Embryonic facial prominence (tissue), 1 donor: Measurements from ENCODE around the gene SYTL1.
A peak's percentile ranks its signal among the peaks of the same experiment; 100 is the strongest.
"Not testable (repeated sequence)": the region's sequence is repeated elsewhere in the genome, so short reads cannot be mapped to it uniquely, and the experiment has no call there.

Source experiments
- DNase-seq: peaks from one replicate; pipeline ENCODE4 v3.0.0-alpha.2; 2016; ENCODE audit errors: extremely low spot score

SYTL1 gene

DNA sequence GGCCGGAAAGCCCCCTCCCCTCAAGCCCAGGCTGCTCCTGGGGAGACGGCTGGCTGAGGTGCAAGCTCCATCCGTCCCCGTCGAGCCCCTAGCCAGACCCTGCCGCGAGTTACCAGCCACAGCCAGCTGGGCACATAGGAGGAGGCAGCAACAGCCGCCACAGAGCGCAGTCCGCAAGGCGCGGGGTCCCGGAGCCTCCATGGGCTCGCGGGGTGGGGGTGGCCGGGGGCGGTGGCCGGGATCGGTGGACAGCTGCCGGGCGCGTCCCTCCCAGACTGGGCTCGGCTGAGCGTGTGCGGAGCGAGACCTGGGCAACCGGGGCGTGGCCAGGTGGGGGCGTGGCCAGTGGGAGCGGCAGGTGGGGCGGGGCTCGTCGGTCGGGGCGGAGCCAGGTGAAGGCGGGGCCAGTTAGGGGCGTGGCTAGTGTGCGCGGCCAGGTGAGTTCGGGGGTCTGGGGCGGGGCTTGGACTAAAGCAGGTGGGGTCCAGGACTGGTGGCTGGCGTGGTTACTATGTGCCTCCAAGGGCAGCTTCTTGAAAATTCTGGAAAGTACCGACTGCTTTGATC is 41.3 kb downstream of the SYTL1 start, which contains the start of gene CD164L2:
TSS of gene CD164L2 (minus strand) at position 295 of the 567 bp plus-strand sequence. CDS start at position 201, 94 bp downstream.
- no peak for DNase-seq

DNA sequence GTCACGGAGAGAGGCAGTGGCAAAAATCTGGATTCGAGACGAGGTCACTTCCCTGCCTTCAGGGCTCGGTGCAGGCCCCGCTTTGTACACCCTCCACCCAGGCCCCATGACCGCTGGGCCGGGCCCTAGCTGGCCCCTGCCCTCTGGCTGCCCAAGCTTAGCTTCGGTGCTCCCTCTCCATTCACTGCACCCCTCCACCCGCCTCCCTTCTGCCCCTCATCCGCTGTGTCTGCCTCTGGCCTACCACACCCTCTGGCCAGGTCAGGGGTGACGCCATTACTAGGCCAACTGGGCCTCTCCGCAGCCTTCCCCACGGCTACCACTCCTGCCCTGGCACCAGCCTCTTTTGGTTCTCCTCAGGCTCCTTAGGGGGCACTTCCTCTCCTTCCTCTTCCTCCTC is 41.8 kb downstream of the SYTL1 start:
- no peak for DNase-seq

DNA sequence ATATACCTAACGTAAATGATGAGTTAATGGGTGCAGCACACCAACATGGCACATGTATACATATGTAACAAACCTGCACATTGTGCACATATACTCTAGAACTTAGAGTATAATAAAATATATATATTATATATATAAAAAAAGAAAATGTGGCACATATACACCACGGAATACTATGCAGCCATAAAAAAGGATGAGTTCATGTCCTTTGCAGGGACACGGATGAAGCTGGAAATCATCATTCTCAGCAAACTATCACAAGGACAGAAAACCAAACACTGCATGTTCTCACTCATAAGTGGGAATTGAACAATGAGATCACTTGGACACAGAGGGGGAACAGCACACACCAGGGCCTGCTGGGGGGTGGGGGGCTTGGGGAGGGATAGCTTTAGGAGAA is 43.0 kb downstream of the SYTL1 start:
- DNase-seq = not testable (repeated sequence)

DNA sequence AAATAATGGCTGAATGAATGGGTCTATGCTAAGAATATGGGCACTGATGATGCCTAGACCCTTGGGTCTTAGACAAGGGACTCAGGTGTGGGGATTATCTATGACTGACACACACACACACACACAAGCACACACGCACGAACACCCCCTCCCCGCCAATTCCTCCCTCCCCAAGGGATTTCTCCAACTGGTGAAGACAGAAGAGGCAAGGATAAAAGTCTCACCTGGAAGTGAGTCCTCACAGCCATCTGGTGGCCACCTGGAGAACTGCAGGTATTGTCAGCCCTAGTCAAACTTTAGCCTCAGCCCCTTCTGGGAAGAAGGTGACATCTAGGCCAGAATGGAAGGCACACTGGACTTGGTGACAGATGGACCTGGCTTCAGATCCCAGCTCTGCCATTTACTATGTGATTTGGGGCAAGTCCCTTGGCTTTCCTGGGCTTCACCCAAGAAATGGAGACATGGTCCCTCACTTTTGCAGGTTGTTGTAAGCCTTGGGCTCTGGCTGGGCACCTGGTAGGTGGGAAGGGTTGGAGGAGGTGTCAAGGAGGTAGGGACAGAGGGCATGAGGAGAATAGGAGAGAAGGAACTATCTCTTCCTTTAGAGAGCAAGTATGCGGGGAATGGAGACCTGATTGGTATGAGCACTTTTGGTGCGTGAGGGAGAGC is 46.6 kb downstream of the SYTL1 start:
- no peak for DNase-seq

DNA sequence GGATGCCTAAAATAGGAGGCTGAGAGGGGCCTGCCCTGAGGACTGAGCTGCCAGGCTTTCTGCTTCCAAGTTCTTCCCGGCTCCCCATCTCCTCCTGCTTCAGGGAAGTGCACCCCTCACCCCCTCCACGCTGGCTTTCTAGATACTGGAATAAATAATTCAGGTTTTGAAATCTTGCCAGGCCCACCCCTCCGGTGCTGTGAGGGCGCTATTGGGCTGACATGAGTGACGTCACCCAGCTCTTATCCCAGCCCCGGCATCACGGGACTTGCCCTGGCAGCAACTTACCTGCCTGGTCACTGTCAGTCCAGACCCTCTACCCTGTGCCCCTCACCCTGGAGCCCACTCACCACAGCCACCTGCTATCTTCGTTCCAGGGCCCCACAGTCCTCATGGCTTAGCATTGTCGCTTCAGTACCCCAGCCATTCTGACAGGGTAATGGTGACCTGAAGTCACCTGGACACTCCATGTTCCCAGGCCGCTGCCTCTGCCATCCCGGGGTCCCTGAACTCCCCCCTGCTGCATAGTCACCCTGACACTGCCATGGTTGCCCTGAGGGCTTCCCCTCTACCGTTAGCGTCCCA is 49.8 kb downstream of the SYTL1 start:
- DNase-seq = peak; percentile 56

DNA sequence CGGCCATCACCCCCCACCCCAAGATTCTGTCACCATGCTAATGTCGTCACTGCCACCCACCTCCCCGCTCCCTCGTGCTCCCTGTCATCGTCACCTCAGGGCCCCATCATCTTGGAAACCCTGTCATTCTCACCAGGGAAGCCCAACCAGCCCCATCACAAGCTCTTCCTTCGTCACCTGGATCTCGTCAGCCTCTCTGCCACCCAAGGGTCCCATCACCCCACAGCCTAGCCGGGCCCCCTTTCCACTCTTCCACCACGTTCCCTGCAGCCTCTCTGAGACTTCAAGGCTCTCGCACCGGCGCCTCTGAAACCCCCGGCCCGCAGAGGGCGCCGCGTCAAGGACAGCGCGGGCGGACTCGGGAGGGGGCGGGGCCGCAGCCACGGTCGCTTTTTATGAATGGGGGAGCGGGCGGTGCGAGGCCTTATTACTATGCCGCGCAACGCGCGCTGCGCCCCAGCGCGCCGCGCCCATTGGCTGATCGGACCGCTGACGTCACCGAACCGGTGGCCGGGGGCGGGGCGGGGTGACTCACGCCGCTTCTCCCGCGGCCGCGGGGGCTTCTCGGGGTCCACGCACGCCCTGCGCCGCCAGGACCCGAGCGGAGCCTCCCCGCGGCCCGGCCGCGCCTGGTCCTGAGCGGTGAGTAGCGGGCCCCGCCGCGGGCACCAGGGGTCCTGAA is 50.4 kb downstream of the SYTL1 start, which contains the start of gene GPR3:
TSS of gene GPR3 (plus strand) at position 527 of the 682 bp plus-strand sequence. CDS start 1,177 bp downstream, outside the sequence.
- peak; percentile 77 for DNase-seq

DNA sequence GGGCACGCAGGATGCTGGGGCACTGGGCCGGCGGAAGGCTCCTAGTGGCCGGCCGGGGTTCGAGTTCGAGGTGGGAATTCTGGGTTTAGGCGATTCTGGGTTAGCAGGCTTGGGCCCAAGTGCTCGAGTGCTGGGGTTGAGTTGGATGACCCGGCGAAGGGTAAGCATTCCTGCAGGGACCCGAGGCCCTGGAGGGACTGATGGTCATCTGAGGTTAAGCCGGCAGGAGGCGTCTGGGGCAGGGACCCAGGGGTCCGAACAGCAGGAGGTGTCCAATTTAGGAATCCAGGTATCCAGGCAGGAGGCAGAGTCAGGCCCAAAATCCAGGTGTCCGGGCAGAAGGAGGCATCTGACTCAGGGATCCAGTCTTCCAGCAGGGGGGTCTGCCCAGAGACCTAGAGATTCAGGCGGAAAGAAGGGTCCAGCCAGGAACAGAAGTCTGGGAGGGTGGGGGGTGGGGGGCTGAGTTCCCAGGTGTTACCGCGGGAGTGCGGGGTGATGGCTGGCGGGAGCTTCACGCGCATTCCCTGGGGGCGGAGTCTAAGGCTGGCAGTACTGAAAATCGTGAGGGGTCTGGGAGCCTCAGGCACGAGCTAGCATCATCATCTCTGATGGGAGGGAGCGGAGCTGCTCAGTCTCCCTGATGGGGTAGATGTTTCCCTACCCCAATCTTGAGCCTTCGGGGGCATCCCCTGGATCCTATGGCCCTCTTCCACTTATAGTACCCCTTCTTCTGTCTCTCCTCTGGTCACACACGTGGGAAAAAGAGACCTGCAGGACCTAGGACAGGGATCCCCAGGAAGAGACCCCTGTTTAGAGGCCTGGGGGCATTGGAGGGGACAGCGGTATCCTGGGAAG is 51.2 kb downstream of the SYTL1 start:
- DNase-seq = no peak

DNA sequence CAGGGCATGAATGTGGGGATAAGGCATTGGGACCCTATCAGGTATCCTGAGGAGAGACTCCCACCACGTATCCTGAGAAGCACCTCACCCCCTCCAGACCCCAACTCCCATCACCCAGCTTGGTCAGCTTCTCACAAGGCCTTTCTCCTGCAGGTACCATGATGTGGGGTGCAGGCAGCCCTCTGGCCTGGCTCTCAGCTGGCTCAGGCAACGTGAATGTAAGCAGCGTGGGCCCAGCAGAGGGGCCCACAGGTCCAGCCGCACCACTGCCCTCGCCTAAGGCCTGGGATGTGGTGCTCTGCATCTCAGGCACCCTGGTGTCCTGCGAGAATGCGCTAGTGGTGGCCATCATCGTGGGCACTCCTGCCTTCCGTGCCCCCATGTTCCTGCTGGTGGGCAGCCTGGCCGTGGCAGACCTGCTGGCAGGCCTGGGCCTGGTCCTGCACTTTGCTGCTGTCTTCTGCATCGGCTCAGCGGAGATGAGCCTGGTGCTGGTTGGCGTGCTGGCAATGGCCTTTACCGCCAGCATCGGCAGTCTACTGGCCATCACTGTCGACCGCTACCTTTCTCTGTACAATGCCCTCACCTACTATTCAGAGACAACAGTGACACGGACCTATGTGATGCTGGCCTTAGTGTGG is 51.9 kb downstream of the SYTL1 start:
- DNase-seq = no peak

DNA sequence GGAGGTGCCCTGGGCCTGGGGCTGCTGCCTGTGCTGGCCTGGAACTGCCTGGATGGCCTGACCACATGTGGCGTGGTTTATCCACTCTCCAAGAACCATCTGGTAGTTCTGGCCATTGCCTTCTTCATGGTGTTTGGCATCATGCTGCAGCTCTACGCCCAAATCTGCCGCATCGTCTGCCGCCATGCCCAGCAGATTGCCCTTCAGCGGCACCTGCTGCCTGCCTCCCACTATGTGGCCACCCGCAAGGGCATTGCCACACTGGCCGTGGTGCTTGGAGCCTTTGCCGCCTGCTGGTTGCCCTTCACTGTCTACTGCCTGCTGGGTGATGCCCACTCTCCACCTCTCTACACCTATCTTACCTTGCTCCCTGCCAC is 52.4 kb downstream of the SYTL1 start:
- no peak for DNase-seq

DNA sequence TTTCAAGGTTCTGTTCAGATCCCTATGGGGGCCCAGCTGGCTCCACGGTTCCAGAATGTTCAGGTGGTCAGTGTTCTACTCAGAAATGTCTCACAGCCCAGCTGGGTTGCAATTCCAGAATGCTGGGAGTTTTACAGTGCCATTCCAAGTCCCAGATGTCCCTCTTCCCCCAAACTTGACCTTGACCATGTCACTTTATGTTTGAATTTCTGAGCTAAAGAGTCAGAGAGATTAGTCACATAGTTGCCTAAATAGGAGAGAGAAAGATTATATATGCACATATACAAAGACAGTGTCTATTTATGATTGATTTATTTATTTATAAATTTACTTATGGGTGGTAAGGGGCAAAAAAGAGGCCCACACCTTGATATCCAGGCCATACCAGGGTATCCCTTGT is 53.1 kb downstream of the SYTL1 start:
- no peak for DNase-seq

DNA sequence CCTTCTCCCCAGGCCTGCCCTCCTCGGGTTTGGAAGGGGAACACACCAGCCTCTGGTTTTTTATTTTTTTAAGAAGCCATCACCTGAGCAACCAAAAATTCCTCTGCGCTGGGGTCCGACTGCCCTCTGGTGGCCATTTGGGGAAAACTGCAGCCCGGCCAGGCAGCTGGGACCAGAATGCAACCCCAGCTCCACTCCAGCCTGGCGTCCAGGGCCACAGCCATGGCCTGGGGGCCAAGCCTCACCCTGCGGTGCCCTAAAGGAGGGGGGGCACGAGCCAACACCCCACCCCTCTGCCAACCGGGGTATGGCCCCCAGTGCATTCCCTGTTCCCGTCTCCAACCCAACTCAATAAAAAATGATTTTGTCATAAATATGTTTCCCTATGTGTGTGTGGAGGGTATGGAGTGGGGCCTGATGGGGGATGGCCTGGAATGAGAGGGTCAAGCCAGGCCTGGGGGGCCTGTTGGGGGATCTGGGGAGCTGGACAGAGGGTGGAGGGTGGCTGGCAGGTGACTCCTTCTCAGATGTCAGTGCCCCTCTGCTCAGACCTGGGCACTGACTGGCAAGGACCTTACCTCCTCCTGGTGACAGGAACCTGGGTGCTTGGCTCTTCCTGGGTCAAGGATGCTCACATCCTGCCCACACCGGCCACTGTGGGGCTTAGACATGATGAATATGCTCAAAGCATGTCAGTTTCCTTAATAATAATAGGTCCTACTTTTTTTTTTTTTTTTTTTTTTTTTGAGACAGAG is 53.8 kb downstream of the SYTL1 start:
- peak; percentile 53 for DNase-seq

DNA sequence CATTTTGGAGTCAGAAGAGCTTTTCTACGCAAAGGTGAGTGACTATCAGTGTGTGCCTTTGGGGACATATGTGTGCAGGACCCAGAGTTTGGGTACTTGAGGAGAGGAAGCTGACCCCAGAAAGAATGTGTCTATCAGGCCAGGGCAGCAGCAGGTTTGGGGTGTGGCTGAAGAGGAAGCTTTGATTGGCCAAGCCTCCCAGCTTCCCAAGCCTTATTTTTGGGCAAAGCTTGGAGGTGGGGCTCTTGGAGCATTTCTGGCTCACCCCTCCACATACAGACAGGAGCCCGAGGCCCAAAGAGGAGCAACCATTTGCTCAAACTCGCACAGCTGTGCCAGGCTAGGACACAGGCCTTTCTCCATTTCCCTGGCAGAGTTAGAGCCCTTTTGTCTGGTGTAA is 55.3 kb downstream of the SYTL1 start:
- DNase-seq = no peak

DNA sequence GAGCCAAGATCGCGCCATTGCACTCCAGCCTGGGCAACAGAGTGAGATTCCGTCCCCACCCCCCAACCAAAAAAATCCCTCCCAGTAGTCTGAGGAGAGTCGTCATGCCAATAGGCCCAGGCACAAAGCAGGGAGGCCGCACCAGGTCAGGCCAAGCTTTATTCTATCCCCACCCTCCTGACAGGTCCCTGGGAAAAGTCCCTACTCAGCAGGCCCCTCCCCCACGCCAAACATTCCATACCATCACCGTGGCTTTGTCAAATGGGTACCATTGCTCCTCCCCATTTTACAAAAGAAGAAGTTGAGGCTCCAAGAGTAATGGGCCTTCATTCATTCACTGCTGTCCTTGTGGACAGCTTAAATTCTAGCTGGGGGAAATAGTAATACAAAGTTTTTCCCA is 55.9 kb downstream of the SYTL1 start:
- no peak for DNase-seq

DNA sequence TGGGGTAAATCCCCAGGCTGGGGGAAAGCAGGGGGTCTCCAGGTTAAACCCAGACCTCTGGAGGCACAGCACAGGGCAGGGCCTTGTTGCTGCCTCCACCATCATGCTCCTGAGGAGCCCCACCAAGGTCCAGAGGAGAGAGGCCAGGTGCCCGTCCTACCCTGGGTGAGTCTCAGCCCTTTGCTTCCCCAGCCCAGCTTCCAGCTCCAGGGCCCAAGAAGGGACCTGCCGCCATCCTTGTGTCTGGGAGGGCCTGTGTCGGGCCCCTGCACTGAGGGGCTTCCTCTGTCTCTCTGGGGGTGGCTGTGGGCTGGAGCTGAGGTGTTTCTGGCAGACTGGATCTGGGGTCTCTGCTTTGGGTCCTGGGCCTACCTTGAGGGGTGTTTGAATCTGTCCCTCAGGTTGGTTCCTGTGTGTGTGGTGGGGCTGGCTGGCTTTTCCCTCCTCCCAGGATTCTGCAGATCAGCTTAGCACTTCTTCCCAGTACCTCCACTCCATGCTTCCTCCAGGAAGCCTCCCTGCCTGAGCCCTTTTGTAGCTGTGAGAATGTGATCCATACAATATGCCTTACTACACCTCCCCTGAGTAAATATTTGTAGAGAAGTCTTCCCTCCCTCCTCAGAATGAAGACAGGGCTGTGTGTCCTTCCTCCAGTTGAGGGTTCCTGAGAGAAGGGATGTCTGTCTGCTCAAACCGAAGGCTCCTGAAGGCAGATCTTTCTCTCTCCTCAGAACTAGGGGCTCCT is 56.8 kb downstream of the SYTL1 start:
- DNase-seq = no peak

DNA sequence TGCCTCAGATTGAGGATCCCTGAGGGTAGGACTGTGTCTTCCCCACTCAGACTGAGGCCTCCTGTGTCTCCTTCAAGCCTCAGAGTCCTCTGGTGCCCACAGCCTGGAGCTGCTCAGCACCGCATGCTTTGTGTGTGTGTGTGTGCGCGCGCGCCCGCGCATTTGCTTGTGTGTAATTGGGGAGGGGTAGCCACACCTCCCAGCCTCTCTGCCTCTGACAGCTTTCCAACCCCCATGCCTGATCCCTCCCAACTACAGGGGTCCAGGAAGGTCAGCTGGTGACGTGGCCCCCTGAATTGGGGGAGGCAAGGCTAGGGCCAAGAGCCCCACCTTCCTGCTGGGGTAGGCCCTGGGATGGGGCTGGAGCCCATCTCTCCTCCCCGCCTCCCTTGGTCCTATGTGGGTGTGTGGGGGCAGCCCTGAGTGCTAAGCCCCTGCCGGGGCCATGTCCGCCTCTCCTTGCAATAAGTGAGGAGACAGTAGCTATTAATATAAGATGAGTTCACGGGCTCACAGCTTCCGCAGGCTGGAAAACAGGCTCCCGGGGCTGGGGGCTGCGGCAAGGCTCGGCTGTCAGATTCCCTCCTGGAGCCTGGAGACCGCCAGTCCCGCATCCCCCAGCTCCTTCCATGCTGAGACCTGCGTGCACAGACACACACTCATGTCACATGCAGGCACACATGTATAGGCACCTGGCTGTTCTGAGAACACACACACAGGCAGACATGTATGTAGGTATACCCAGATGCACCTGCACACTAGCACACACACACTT is 57.6 kb downstream of the SYTL1 start:
- no peak for DNase-seq

DNA sequence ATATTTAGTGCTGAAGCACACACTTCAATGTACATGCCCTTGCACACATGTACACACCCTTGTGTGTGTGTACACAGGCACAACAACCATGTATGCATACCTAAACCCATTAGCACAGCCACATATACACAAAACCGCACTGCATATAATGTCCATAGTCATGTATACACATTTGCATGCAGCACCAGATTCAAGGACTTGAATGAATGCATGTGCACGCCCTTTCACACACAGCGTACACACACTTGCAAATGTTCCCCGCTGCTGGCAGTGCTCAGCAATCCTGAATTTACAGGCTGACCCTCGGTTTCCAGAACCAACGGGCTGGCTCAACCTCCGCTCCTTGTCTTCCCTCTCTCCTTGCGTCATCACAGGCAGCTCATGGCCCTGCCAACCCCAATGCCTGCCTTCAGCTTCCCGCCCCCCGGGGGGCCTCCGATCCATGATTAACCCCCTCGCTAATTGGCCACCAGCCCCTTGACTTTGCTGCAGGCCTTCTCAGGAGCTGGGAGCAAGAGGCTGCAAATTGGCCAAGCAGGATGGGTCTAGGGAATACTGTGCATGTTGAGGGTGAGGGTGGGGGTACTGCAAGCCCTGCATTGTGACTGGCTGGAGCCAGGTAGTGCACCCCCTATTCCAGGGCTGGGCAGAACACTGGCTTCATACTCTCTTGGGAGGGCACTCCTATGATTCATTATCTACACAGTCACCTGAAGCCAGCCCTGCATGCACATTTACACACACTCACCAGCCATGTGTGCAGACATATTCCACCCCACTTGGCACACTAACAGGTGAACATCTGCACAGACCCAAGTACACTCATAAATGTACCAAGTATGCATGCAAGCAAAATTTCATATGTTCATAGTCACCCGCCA is 58.5 kb downstream of the SYTL1 start:
- no peak for DNase-seq

DNA sequence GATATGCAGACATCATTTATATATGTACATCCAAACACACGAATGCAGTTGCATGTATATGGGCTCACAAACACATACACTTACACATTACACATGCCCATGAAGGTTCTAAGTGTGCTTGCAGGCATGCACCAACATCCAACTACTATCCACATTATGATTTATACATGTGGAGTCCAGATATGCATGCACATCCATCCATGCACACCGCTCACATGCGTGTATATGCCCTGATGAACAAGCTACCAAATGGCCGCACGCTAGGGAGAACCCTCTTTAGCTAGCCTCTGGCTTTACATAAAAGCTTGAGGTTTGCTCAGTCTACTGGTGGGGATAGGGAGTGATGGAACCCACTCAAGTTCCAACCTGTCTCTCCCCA is 59.1 kb downstream of the SYTL1 start:
- DNase-seq = no peak

DNA sequence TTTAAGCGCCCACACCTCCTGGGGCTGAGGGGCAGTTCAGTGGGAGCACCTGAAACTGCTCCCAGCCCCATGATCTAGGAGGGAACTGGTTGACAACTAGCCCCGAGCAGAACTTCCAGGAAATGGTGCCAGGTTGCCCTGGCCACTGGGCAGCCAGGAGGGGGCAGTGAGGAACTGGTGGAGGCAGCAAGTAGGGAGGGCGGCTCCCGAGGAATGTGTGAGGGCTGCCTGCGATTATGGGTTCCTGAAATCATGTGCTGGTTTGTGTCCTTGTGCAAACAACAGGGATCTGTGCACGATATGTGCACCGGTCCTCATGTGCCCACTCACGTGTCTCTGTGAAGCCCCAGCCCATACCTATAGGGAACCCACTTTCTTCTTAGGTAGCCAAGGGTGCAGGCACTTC is 60.5 kb downstream of the SYTL1 start:
- no peak for DNase-seq
